HT1080 (cell line): ENCODE results near the gene RANBP3L. TPM values are rescaled to one million over a fixed set of nuclear protein-coding genes. Genes with fewer than 3 reads are reported as not detected.
"Not testable (repeated sequence)": the region's sequence is repeated elsewhere in the genome, so short reads cannot be mapped to it uniquely, and the experiment has no call there.

Experiments
- DNase-seq: peaks from one replicate; pipeline ENCODE4 v3.0.0-alpha.2; 2015; ENCODE audit warnings: low read depth
- polyA plus RNA-seq, 2 experiments: library from polyadenylated mRNA; depleted of rRNA; stranded (reverse); fragments of >200 nt; gene quantifications; 2 replicates each; pipeline ENCODE4 v1.2.3, GENCODE V29; 2015
- total RNA-seq: library from RNA; depleted of rRNA; stranded (reverse); fragments of >200 nt; shearing (Covaris generic); gene quantifications from 2 replicates; pipeline ENCODE4 v1.2.3, GENCODE V29; 2014; rRNA removed

Gene RANBP3L, protein sequence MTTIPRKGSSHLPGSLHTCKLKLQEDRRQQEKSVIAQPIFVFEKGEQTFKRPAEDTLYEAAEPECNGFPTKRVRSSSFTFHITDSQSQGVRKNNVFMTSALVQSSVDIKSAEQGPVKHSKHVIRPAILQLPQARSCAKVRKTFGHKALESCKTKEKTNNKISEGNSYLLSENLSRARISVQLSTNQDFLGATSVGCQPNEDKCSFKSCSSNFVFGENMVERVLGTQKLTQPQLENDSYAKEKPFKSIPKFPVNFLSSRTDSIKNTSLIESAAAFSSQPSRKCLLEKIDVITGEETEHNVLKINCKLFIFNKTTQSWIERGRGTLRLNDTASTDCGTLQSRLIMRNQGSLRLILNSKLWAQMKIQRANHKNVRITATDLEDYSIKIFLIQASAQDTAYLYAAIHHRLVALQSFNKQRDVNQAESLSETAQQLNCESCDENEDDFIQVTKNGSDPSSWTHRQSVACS
- 0.18 and 0.50 TPM in 2 replicates for total RNA-seq
- polyA plus RNA-seq (2015; cell fraction: cytosol; rRNA removed), result 0.07 and 0.12 TPM in 2 replicates
- polyA plus RNA-seq (2015; cell fraction: nucleus; rRNA removed), result 0.12 and 0.19 TPM in 2 replicates

GRCh38 chr5:36301858-36302603 lies at the start of gene RANBP3L:
RANBP3L (minus strand) TSS chr5:36301902; CDS start chr5:36301416, 486 bp downstream.
- DNase-seq, result peak; percentile 24

GRCh38 chr5:36346896-36347690 lies 45.4 kb upstream of the RANBP3L start:
- no peak for DNase-seq

- DNase-seq, result no peak
These were observed 43.2 kb upstream of the RANBP3L start for GRCh38 chr5:36344899-36345298.

GRCh38 chr5:36341720-36342119 lies 40.0 kb upstream of the RANBP3L start:
- DNase-seq, result not testable (repeated sequence)

DNA sequence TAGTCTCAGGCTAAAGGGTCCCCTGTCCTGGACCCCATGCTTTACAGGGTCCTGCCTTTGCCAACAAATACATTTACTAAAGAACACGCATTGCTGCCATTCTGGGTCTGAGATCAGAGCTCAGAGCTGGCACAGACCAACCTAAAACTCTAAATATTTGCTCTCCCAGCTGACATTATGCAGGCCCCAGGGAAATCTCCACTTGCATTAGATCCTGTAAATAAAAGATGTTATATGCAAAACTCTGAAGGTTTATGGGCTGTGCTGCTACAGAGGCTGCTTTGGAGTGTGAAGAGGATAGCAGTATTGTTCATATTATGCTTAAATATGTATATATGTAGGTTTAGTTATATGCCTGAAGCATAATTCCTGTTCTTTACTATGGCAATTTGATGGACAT lies 35.9 kb upstream of the RANBP3L start:
- no peak for DNase-seq

DNA sequence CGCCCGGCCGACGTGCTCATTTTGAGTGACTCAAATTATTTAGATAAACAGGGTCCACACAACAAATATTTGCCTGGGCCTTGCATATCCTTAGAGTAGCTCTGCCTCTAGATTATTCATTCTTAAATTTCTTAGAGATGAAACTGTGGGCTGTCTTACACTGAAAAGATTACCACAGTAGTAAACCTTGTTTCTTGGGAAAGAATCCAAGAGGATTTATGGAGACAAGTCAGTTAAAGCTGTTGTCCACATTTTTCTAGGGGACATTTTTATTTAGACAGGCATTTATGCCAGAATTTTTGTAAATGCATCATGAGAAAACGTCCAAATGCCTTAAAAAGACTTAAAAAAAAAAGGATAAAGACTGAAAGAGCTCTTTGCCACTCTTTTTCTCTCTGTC lies 32.6 kb upstream of the RANBP3L start:
- no peak for DNase-seq

DNA sequence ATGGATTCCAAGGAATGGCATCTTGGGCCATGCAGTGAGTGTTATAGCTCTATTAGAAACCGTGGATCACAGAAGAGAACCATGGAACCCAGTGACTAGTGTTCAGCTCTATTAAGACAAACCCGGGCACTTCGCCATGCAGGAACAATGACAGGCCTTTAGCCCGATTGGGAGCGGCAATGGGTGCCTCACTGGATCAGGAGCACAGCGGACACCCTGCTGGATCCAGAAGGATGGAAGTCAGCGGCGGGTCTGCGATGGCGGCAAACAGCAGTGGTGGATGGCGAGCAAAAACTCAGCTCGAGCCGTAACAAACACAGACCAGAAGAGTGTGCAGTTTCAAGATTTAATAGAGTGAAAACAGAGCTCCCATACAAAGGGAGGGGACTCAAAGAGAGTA lies 31.0 kb upstream of the RANBP3L start:
- not testable (repeated sequence) for DNase-seq

DNA sequence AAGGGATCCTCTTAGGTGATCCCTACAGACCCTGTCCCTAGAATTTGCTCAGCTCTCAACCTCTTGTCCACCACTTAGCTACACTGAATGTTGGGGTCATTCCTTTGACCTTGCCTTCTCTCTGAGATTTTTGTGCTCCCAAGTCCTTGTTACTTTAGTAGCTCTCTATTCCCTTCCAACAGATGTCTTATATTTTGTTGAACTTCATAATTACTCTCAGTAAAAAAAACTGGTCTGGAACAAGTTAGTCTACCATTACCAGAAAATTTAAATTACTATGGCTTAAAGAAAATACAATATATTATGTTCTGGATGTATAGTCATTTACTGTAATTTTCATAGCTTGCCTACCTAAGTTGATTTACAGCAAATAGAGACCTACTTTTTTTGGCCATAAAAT lies 23.5 kb upstream of the RANBP3L start:
- no peak for DNase-seq

- no peak for DNase-seq
These were observed 22.5 kb upstream of the RANBP3L start for GRCh38 chr5:36323926-36324781.

DNA sequence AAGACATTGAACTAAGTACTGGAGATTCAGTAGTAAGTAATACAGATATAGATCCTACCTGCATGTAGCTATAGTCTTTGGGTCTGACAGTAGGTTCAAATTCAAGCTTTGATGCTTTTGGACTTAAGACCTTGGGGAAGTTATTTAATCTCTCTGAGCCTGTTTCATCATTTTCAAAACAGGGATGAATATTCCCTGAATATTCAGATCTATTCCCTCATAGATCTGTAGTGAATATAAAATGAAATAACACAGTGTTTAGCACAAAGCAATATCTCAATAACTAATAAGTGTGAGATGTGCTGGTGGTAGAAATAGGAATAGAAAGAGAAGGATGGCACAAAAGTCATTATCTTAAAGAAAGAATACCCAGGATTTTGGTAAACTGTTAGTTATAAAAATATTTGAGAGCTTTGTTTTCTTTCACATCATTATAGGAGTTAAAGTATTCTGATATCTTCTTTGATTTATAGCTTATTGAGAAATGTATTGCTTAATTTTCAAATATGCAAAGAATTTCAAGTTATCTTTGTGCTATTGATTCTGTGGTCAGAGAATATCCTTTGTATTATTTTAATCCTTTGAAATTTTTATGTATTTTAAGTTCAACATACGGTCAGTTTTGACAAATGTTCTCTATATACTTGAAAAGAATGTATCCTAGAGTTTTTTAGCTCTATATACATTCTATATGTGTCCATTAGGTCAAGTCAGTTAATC lies 11.4 kb upstream of the RANBP3L start:
- no peak for DNase-seq

DNA sequence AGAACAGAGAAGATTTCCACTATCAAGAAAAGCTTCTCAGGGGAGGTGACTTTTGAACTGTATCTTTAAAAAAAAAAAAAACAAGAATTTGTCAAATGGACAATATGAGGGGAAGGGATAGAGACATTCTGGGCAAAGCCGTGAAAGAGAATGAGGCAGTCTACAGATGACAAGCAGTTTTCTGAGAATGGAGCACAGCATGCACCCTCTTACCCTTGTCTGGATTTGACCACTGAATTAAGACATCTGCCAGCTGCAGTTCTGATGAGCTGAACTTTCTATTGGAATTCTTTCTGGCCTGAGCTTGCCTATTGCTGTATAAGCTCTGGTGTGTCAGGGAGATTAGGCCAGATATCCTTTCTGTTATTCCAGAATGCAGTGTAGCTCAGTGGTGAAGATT lies 10.3 kb upstream of the RANBP3L start:
- no peak for DNase-seq

- no peak for DNase-seq
These were observed 8.4 kb upstream of the RANBP3L start for GRCh38 chr5:36310138-36310537.

DNA sequence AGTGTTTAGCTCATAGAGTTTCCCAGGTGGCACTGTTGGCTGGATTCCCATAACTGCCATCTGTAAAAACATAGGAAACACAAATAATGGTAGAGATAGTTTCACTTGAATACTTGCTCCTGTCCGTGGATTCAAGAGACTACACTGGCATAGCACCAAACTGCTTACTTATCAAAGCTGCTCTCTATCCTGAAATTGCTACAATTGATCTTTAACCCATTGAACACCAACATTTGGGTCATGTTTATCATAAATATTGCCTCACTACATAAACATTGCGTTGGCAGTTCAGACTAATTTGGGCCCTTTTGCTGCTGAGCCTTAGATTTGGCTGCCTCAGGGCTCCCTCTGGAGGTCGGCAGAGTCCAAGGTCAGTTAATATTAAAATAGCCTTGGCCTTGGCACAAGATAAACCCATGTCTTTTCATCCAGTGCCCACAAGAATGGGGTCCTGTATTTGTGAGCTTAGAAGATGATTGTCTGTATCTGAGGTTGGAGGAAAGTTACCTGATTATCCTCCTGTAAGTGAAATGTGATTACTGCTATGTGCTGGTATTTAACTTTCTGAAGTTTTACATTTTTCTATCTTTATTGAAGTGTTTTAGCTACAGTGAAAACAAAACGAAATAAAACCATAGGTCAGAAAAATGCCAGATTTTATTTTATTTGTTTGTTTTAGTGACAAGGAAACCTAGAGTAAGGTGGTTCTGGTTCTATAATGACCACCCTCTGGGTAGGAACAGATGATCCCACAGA lies 4.0 kb upstream of the RANBP3L start:
- DNase-seq, result peak; percentile 53

DNA sequence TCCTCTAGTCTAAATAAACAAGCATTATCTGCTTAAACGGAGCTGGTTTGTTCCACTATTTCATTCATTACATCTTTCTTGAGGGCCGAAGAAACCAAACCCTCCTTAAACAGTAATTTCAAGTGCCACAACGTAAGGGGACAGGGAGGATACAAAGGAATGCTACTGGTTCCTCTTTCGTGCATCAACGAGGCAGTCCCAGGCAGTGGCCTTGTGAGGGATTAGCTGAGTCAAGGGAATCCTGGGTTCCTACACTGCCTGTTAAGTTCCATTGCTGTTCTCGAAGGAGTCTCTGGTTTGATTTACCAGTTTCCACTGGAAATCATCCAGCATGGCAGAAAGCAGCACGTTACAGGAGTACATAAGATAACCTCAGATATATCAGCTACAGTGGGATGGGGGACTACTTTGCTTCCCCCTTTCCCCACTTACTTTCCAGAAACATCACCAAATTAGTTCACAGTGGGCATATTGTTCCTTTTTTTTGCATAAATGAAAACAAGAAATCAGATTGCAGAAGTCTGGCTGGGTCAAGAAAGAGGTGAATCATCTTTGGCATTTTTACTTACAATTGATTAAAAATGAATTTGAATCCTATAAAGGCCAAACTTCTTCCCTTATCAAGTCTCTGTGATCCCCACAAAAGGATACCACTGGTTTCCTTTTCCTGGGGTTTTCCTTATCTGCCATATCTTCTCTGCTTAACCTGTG lies 2.5 kb upstream of the RANBP3L start:
- DNase-seq, result no peak

DNA sequence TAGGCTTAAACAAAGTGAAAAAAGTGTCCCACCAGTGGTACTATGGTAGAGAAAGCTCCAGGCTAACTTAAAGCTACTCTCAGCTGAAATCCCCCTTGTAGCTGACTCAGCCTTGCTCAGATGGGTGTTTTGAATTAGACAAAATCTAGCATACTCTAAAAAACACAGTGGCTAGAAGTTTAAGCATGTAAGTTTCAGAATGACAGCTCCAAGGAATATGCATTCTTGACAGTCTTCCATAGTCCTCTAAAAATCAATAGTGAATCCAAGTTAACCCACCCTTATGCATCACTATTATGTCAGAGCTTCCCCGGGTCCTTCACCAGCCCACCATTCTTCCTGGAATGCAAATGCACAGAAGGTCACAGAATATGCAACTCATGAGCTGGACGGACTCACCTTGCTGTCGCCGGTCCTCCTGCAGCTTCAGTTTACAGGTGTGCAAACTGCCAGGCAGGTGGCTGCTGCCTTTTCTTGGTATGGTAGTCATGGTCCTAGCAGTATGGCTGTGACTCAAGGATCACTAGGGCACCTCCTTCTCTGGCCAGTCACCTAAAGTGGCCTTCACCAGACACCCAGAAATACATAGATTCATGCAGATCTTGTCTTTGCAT lies 668 bp downstream of the RANBP3L start:
- peak; percentile 36 for DNase-seq

DNA sequence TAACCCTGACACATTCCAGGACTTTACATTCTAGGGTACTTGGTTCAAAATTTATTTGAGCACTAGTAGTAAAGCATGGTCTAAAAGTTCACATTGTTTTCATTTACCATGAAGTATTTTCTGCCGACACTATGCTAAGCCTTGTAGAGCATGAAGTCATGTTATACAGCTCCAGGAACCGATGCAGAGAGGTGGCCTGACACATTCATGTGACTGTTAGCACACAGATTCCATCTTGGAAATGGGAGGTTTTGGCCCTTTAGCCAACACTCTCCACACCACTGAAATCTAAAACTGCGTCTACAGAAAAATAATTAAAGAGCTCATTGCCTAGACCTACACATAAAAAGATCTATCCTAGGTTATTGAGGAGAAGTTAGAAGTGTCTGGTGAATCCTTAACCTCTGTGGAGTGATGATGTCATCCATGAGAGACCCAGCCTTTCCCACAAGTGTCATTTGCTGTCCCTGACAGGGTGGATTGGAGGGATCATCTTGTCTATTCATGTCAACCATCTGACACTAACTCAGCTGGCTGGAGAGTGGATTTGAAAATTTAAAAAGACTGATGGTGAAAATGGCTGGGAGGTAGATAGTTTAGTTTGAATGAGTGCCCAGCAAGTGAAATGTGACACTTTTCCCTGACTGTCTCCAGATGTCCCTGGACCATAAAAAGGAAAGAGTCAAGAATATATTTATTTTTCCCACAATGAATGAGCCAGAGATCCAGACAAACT lies 1.3 kb downstream of the RANBP3L start:
- no peak for DNase-seq

- no peak for DNase-seq
These were observed 3.1 kb downstream of the RANBP3L start for GRCh38 chr5:36298552-36298951.
